Fibroblast of lung (primary cell): Measurements from ENCODE around the gene SH2D7. TPM values are rescaled to one million over a fixed set of nuclear protein-coding genes. Genes with fewer than 3 reads are reported as not detected.

Source experiments
- DNase-seq, 2 donors: peaks; one replicate each; pipeline versions ENCODE4 v3.0.0 to v3.0.0-alpha.2; 2010; ENCODE audit warnings: low read depth in 2 of 2
- H2AFZ ChIP-seq: 2 replicates; pipeline ENCODE4 v1.5.1; 2012; ENCODE audit warnings: low read length, control low read depth, inconsistent platforms
- H3K27ac ChIP-seq: 2 replicates; pipeline ENCODE4 v1.5.1; 2011; ENCODE audit warnings: low read length, control low read depth; ENCODE audit not compliant: insufficient read depth
- H3K27me3 ChIP-seq: 2 replicates; pipeline ENCODE4 v1.5.1; 2011; ENCODE audit warnings: mild to moderate bottlenecking, low read length; ENCODE audit not compliant: control insufficient read depth, insufficient read depth
- H3K36me3 ChIP-seq: 2 replicates; pipeline ENCODE4 v1.5.1; 2011; ENCODE audit warnings: low read length; ENCODE audit not compliant: control insufficient read depth, insufficient read depth
- H3K4me1 ChIP-seq: 2 replicates; pipeline ENCODE4 v1.5.1; 2011; ENCODE audit warnings: low read length; ENCODE audit not compliant: control insufficient read depth, insufficient read depth; ENCODE audit errors: extremely low read depth
- H3K4me2 ChIP-seq: 2 replicates; pipeline ENCODE4 v1.5.1; 2011; ENCODE audit warnings: low read length, control low read depth; ENCODE audit not compliant: insufficient read depth; ENCODE audit errors: extremely low read depth
- H3K4me3 ChIP-seq, 4 experiments: fragments of 200-600 bp in 1 of 4; sonication (generic) in 1 of 4; replicated peaks in 1 of 4; 2 replicates each; pipeline ENCODE4 v1.5.1; 2011 to 2016; ENCODE audit warnings: low read length in 4 of 4, low read depth in 3 of 4, mild to moderate bottlenecking in 3 of 4, control low read depth in 2 of 4, inconsistent platforms in 1 of 4, mixed read lengths in 1 of 4; ENCODE audit not compliant: insufficient read depth in 1 of 4; ENCODE audit errors: control extremely low read depth in 1 of 4
- H3K79me2 ChIP-seq: 2 replicates; pipeline ENCODE4 v1.5.1; 2012; ENCODE audit warnings: mild to moderate bottlenecking, low read length, inconsistent platforms; ENCODE audit not compliant: control insufficient read depth, insufficient read depth
- H3K9ac ChIP-seq: 2 replicates; pipeline ENCODE4 v1.5.1; 2011; ENCODE audit warnings: mild to moderate bottlenecking, low read length, control low read depth; ENCODE audit not compliant: insufficient read depth
- H3K9me3 ChIP-seq: 2 replicates; pipeline ENCODE4 v1.5.1; 2012; ENCODE audit warnings: low read depth, low read length; ENCODE audit not compliant: control insufficient read depth, insufficient read depth
- H4K20me1 ChIP-seq: 2 replicates; pipeline ENCODE4 v1.5.1; 2011; ENCODE audit warnings: low read length; ENCODE audit not compliant: control insufficient read depth, insufficient read depth; ENCODE audit errors: extremely low read depth
- CTCF ChIP-seq, 2 donors: IDR thresholded peaks in 1 of 2; conservative IDR thresholded peaks in 1 of 2; 1 replicate in 1 of 2; 2 replicates in 1 of 2; pipeline ENCODE4 v1.5.1; 2011 to 2012; ENCODE audit warnings: low read length in 2 of 2, control low read depth in 1 of 2, inconsistent platforms in 1 of 2, low read depth in 1 of 2, mild to moderate bottlenecking in 1 of 2
- EZH2 ChIP-seq: IDR thresholded peaks from 2 replicates; pipeline ENCODE4 v1.5.1; 2012; ENCODE audit warnings: low read length, control low read depth, mild to moderate bottlenecking; ENCODE audit errors: missing control alignments
- polyA plus RNA-seq, 2 donors: library from polyadenylated mRNA; depleted of rRNA in 1 of 2; stranded (reverse) in 1 of 2; unstranded in 1 of 2; fragments of >200 nt; gene quantifications; 2 replicates each; pipeline ENCODE4 v1.2.1, GENCODE V29; 2011 to 2012; ENCODE audit warnings: missing spikeins in 1 of 2
- total RNA-seq: library from RNA; depleted of rRNA; stranded (reverse); fragments of >200 nt; gene quantifications from 2 replicates; pipeline ENCODE4 v1.2.1, GENCODE V29; 2014

SH2D7 gene
- total and polyA plus RNA-seq, 2 donors (not counting 1 experiment from before 2014, with no cell fraction given), result 0.03 TPM; not detected in 1

GRCh38 chr15:78103406-78104118 lies 11.2 kb downstream of the SH2D7 start:
- no peak for DNase-seq
- TF ChIP-seq CTCF (conservative IDR thresholded peaks at IDR 0.05 in 1 of 2, IDR thresholded peaks at IDR 0.05 in 1 of 2; ENCODE audit: low read depth in 1 of 2, low read length in 2 of 2), result no peak
- TF ChIP-seq EZH2, result no peak
- H3K9me3 ChIP-seq, result no peaks in the 10 kb centered on the region
- no peak overlapping the region for H3K4me2 ChIP-seq
- H2AFZ ChIP-seq, result no peak overlapping the region
- H3K27ac ChIP-seq, result no peak overlapping the region
- peaks cover 3% of the 10 kb centered on the region for H3K4me1 ChIP-seq
- no peaks in the 10 kb centered on the region for H4K20me1 ChIP-seq
- H3K9ac ChIP-seq, result no peak overlapping the region
- no peaks in the 10 kb centered on the region for H3K79me2 ChIP-seq
- no peaks in the 10 kb centered on the region for H3K27me3 ChIP-seq
- no peaks in the 10 kb centered on the region for H3K36me3 ChIP-seq
- H3K4me3 ChIP-seq, result no peak overlapping the region

GRCh38 chr15:78104119-78104479 lies 11.7 kb downstream of the SH2D7 start:
- Histone ChIP-seq H3K27ac (no peak overlapping the region), H3K36me3 (no peaks in the 10 kb centered on the region), H3K4me1 (peaks cover 3% of the 10 kb centered on the region), H3K4me3 (no peak overlapping the region), H2AFZ (no peak overlapping the region), H3K4me2 (no peak overlapping the region), H4K20me1 (no peaks in the 10 kb centered on the region), H3K9me3 (no peaks in the 10 kb centered on the region), H3K27me3 (no peaks in the 10 kb centered on the region), H3K79me2 (no peaks in the 10 kb centered on the region), H3K9ac (no peak overlapping the region)
- no peak for DNase-seq
- TF ChIP-seq CTCF (conservative IDR thresholded peaks at IDR 0.05 in 1 of 2, IDR thresholded peaks at IDR 0.05 in 1 of 2; ENCODE audit: low read depth in 1 of 2, low read length in 2 of 2), result no peak
- no peak for TF ChIP-seq EZH2

GRCh38 chr15:78104566-78105475 lies 12.5 kb downstream of the SH2D7 start:
- H3K4me3 ChIP-seq, result no peak overlapping the region
- H3K4me2 ChIP-seq, result no peak overlapping the region
- H4K20me1 ChIP-seq, result no peaks in the 10 kb centered on the region
- TF ChIP-seq CTCF (conservative IDR thresholded peaks at IDR 0.05 in 1 of 2, IDR thresholded peaks at IDR 0.05 in 1 of 2; ENCODE audit: low read depth in 1 of 2, low read length in 2 of 2) (no peak), EZH2 (no peak)
- H3K36me3 ChIP-seq, result no peaks in the 10 kb centered on the region
- no peaks in the 10 kb centered on the region for H3K79me2 ChIP-seq
- no peak overlapping the region for H3K9ac ChIP-seq
- peaks cover 3% of the 10 kb centered on the region for H3K4me1 ChIP-seq
- DNase-seq, result no peak
- H3K27me3 ChIP-seq, result peaks cover 1% of the 10 kb centered on the region
- no peak overlapping the region for H3K27ac ChIP-seq
- no peaks in the 10 kb centered on the region for H3K9me3 ChIP-seq
- H2AFZ ChIP-seq, result no peak overlapping the region
